NCI-H2107 (cell line): Measurements from ENCODE around the gene HNF1B.
A peak's percentile ranks its signal among the peaks of the same experiment; 100 is the strongest.

Experiments used
- DNase-seq: peaks from one replicate; lab custom pipeline; 2025; lab: John Stamatoyannopoulos, UW

HNF1B gene

DNA sequence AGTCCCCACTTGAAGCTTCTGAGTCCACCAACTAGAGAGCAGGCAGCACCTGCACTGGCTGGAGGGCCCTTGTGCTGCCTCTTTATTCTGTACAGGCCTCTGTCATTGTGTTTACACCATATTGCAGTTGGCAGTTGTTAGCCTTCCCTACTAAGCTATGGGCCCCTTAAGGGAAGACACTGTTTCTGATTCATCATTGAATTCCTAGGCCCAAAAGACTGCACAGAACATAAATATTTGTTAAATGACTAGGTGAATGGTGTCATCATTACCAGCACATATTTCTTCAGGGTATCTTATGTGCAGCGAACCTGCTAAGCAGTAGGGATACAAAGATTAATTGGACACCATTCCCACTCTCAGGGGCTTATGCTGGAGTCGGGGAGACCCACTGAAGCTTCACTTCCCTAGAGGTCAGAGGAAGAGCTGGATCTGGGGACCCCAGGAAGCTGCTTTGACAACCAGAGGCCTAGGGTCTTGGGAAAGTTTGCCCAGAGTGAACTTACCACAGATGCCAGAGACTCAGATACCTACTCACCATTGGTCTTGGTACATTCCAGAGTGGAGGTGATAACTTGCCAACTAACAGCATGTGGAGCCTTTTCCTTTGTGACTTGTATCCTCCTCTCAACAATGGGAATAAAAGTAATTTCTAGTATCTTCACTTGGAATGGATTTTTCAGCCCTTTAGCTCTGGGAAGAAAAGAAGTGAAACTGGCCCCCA is 72.9 kb downstream of the HNF1B start:
- DNase-seq, result no peak

DNA sequence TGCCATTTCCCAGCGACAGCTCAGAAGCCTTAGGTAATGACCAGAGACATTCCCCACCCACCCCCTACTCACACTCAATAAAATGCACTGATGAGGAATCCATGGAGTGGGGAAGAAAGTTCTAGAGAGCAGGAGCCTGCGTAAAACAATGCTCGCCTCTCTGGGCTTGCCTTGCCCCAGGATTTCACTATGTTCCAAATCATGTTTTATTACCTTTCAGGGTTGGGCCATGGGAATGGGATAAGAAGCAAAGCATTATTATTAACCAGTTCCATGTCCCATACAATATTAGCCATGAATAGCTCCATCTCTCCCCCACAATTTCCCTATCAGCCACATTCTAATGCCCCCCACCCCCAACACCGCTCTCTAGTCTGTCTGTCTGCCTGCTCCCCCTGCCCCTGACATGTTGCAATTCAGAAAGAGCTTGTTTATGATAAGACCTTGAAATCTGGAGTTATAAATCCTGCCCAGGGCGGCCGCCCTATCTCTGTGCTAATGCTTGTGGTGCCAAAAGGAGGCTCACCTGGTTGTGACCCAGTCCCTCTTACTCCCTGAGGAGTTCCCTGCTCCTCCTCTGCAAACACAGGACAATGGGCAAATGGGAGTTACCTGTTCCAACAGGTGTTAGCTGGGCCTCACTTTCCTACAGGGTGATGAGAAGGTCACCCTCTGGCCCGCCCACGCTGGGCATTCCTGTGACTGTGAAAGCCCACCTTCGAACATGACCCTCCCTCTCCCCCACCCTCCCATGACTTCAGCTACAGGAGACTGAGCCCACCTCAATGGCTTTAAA is 73.6 kb downstream of the HNF1B start:
- no peak for DNase-seq

DNA sequence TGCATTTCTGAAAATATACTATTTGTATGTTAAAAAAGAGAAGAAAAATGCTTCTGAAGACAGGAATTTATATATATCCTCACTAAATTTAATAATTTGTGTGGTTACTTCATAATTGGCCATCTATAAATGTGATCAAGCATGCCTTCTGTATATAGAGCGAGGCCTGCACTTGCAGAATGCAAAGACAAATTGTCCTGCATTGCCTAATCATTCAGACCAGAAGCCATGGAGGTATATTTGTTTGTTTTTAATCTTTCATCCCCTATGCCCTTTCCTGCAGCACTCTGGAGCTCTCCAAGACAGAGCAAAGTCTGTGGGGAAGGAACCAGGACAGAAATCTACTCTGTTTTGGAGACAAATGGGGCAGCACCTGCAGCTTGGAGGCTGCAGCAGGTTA is 77.8 kb downstream of the HNF1B start:
- no peak for DNase-seq

DNA sequence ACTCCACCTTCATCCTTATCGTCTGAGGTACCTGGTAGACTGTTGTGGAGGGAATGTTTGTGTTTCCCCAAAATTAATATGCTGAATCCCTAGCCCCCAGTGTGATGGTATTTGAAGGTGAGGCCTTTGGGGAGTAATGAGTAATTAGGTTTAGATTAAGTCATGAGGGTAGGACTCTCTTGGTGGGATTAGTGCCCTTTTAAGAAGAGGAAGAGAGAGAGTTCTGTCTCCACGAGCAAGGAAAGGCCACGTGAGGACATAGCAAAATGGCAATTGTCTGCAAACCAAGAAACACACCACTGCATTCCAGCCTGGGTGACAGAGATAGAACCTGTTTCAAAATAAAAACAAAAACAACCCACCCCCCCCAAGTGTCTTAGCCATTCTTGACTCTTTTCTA is 80.6 kb downstream of the HNF1B start:
- no peak for DNase-seq

DNA sequence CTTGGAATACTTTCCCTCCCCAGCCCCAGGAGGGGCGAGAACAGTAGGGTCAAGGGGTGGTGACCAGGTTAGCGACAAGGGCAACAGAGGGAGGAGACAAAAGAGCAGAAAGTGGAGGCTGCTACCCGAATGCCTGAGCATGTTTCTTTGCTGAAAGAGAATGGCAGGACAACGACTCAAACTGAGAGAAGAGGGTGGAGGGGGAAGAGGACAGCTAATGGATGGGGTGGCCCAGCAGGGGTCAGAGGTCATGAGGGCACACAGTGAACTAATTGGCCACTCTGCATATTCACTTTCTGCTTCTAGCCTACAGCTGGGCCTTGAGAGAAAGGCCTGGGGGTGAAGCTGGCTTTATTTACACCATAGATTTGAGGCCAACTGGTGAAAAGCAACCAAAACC is 82.5 kb downstream of the HNF1B start:
- no peak for DNase-seq

DNA sequence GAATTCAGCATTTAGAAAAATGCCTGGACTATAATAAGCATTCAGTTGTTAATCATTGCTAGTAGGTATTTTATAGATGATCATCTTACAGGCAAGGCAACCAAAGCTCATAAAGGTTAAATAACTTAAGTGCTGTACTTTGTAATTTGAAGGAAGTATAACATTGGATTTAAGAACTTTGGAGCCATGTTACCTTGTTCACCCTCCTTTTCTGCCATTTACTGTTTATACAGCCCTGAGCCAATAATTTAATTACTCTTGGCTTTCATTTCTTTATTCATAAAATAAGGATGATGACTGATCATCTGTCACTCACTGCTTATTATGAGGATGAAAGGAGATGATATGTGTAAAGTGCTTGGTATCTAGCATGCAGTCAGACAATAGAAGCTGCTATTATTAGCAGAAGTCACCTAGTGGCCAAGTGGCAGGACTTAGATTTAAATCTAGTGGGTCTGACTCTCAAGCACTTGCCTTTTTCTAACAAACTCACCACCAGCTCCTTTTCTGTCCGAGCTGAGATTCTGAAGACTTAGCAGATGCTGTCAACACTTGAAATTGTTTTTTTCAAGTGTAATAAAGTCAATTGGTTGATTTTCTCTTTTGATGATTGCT is 83.4 kb downstream of the HNF1B start:
- DNase-seq, result no peak

DNA sequence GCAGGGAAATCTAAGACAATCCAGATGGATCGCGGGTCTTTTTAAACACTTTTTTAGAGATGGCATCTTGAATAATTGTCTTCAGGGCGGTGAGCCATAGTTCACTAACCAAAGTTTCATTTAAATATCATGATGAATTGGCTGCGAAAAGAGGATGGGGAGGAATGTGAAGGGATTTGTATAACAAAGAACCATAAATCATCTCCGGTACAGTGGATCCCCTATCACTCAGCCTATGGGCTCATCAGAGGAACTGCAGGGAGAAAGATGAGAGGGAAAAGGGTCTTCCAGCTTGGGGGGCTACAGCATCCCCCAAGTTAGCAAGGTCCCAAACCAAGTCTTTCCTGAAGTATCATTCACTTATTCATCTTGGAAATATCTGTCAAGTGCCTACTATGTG is 84.9 kb downstream of the HNF1B start:
- DNase-seq, result no peak

DNA sequence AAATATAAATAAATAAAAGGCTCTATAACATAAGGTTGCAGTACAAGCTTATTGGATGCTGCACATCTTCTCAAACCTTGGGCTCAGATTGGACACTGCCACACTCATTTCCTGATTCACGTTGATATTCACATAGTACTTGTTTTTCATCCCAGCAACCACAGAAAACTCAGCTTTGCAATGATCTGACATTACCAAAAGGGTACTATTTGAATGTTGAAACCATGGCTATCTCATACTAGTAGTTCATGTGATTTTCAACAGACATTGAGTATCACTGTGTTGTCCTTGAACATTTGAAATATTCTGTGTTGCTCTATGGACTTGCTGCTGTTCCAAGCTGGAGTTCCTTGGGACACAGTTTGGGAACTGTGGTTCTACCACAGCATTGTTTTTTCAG is 87.7 kb downstream of the HNF1B start:
- DNase-seq, result no peak

DNA sequence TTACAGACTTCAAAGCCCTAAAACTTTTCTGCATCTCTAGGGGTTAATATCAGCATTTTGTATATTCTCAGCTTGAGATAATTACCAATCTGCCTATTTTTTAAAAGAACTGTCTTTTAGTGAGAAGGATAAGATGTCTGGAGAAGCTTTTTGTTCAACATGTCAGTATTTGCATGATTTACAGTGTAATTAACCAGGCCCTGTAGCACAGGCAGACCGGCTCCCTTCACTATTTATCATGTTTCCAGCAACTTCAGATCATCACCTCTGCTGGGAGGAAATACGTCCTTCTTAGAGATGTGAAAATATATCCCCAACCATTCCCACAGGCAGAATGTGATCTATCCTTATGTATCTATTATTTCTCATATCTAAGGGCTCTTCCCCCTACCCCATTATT is 93.0 kb downstream of the HNF1B start:
- no peak for DNase-seq

DNA sequence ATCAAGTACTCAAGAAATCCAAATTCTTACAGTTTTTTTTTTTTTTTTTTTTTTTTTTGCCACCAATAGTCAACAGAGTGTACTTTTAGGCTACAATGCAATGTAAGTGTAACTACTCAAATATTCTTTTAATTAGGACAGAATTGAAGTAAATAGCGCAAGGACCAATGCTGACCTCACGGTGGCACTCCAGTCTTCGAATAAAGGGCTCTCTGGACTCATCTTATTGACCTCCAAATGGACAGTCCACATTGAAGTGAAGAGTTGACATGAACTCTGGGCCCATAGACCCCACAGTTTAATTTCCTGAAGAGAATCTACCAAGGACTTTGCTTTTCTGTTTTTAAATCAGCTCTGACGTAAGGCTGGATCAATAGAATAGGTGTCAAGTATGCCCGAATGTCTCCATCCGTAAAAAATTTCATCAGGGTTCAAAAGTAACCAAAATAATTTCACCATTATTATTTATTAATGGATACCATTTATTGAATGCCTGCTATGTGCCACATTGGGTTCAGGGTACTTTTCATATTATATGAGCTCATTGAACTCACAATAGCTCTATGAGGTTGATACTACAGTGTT is 94.3 kb downstream of the HNF1B start:
- DNase-seq, result no peak

DNA sequence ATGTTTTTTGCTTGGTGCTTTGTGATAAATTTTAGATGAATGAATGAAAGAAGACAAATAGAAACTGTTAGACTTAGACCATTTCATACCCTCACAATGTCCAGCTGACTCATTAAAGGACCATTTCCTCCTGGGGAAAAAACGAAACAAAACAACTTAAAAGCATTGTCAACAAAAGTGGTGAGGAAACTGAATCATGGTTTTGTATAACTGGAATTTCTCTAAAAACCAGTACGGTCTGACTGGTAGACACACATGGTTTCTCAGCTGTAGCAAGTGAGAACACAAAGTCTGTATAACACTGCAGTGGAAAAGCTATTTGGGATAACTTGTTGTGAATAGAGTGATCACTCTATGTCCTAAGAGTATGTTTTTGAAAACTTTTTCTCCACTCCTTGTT is 96.3 kb downstream of the HNF1B start:
- DNase-seq, result no peak

DNA sequence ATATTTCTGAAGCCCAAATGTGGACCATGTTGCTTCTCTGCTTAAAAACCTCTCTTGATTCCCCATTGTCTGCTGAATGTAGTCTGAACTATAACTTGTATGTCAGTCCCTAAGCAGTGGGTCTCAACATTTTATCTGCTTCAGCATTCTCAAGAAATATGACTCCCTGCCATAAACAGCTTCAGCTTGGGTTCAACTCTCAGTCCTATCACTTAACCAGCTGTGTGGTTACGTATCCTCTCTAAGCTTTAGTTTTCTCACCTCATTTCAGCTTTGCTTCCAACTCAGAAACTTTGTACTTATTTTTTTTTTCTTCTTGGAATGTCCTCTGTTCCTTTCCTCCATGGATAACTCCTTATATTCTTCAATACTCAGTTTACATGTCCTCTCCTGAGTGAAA is 97.0 kb downstream of the HNF1B start:
- no peak for DNase-seq

DNA sequence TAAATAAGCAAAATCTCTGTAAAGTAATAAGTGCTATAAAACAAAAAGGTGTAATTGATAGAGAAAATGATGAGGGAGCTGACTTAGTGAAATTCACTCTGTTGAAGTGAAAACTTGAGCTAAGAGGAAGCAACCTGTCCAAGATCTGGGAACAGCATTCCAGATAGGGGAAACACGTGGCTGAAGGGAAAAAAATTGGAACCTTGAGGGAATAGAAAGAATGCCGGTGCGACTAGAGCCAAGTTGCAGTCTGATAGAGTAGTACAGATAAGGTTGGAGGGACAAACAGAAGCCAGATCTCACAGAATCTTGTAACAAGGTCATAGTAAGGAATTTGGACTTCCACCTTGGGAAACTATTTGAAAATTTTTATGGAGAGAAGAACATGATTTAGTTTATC is 101.0 kb downstream of the HNF1B start:
- no peak for DNase-seq

DNA sequence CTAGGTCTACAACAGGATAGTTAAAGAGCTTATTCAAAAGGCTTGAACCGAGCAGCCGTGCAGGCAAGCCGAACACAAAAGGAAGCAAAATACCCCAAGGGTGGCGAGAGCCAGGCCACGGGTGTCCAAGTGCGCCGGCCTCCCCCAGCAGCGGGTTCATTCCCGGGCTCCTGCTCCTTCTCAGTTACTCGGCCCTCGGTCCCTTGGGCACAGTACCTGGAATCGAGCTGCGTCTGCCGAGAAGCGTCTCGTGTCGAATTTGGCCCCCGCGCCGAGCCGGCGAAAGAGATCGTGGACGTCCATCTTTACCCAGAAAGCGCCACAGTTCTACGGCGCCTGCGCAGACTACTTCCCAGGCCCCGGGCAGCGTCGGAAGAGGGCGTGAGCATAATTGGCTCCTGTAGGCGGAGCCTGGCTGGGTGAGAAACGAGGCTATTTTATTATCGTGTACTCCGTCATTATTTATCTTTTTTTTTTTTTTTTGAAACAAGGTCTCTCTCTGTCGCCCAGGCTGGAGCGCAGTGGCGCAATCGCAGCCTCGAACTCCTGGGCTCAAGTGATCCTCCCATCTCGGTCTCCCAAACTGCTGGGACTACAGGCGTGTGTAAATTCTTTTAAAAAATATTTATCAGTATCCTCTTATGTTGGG is 101.6 kb downstream of the HNF1B start, which contains the start of gene DDX52:
Gene DDX52 (minus strand): TSS at position 329 of the 649 bp plus-strand sequence. CDS start 26 bp downstream, at position 303.
- peak; percentile 56 for DNase-seq

DNA sequence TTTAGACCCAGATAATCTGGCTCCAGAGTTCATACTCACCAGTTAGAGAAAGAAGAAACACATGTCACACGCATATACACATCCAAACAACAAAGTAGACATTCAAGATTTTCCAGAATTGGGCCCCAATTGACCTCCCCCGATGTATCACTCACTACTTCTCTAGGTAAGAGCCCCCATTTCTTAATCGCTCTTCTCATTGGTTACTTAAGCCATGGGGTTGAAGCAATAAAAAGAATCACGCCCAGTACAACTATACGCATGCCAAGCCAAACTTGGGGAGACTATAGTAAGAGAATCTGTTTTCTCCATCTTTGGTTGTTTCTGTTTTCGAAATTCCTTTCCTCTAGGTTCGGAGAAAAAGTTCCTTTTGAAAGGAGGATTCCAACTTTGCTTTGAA is 102.2 kb downstream of the HNF1B start:
- no peak for DNase-seq

DNA sequence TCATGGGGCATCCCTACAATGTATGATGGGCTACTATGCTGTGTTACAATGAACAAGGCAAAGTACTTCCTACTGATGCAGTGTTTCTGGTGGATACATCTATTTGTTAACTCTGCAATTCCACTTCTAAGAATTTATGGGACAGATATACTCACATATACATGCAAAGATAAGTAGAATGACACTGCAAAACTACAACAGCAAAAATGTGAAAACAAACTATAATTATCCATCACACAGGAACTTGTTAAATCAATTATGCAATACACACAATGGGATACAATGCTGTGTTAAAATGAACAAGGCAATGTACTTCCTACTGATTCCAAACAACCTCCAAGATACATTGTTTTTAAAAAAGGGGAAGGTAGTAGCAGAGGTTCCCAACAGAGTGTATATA is 104.8 kb downstream of the HNF1B start:
- DNase-seq, result no peak

DNA sequence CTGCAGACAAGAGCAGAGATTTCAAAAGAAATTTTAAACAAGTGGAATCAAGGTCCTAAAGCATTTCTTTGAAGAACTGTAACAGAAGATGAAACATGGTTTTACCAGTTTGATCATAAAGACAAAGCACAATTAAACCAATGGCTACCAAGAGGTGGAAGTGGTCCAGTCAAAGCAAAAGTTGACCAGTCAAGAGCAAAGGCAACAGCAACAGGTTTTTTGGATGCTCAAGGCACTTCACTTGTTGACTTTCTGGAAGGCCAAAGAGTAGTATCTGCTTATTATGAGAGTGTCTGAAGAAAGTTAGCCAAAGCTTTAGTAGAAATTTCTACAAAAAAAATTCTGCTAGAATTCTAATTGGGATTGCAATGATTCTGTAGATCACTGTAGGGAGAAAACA is 106.9 kb downstream of the HNF1B start:
- no peak for DNase-seq
